DND-41 (cell line): Measurements from ENCODE around the gene TPK1.

Experiments
- ATAC-seq: fragments of 200-7000 bp; cut with Tn5 transposase; 3 replicates; pipeline ENCODE4 v1.9.1; 2021; ENCODE audit warnings: low read depth; ENCODE audit not compliant: insufficient read depth
- DNase-seq: peaks from one replicate; pipeline ENCODE4 v3.0.0-alpha.2; 2020
- H2AFZ ChIP-seq: 2 replicates; pipeline ENCODE4 v1.6.0; 2012; ENCODE audit warnings: low read depth, low read length
- H3K27ac ChIP-seq: 2 replicates; pipeline ENCODE4 v1.5.1; 2012; ENCODE audit warnings: low read length, inconsistent platforms
- H3K27me3 ChIP-seq: fragments of 200-600 bp; sonication (generic); 2 replicates; pipeline ENCODE4 v1.6.0; 2012; ENCODE audit warnings: low read length, mild to moderate bottlenecking, inconsistent platforms; ENCODE audit not compliant: insufficient read depth, poor library complexity
- H3K36me3 ChIP-seq: 2 replicates; pipeline ENCODE4 v1.5.1; 2012; ENCODE audit warnings: low read length, inconsistent platforms; ENCODE audit not compliant: insufficient read depth
- H3K4me1 ChIP-seq: 2 replicates; pipeline ENCODE4 v1.5.1; 2012; ENCODE audit warnings: mild to moderate bottlenecking, low read length; ENCODE audit not compliant: insufficient read depth
- H3K4me2 ChIP-seq: 2 replicates; pipeline ENCODE4 v1.6.0; 2012; ENCODE audit warnings: mild to moderate bottlenecking, moderate library complexity, low read length, inconsistent platforms; ENCODE audit not compliant: insufficient read depth
- H3K4me3 ChIP-seq, 2 experiments: fragments of 200-600 bp in 1 of 2; shearing (Covaris generic) in 1 of 2; 2 replicates each; pipeline ENCODE4 v1.5.1; 2012 to 2016; ENCODE audit warnings: inconsistent platforms in 2 of 2, low read length in 2 of 2, mild to moderate bottlenecking in 2 of 2, low read depth in 1 of 2, moderate library complexity in 1 of 2
- H3K79me2 ChIP-seq: 2 replicates; pipeline ENCODE4 v1.6.0; 2012; ENCODE audit warnings: low read length, inconsistent platforms; ENCODE audit not compliant: insufficient read depth
- H3K9ac ChIP-seq: 2 replicates; pipeline ENCODE4 v1.6.0; 2012; ENCODE audit warnings: low read depth, mild to moderate bottlenecking, inconsistent platforms, low read length, moderate library complexity
- H3K9me3 ChIP-seq: 2 replicates; pipeline ENCODE4 v1.5.1; 2012; ENCODE audit warnings: low read length, moderate library complexity, mild to moderate bottlenecking, inconsistent platforms; ENCODE audit not compliant: insufficient read depth, severe bottlenecking
- H4K20me1 ChIP-seq: 2 replicates; pipeline ENCODE4 v1.6.0; 2012; ENCODE audit warnings: low read length; ENCODE audit not compliant: insufficient read depth
- CTCF ChIP-seq: IDR thresholded peaks from 2 replicates; pipeline ENCODE4 v1.5.1; 2012; ENCODE audit warnings: borderline replicate concordance, low read length, moderate library complexity, mild to moderate bottlenecking; ENCODE audit not compliant: poor library complexity, severe bottlenecking; ENCODE audit errors: extremely low read depth
- EZH2 ChIP-seq: IDR thresholded peaks from 3 replicates; pipeline ENCODE4 v1.6.1; 2012; ENCODE audit warnings: borderline replicate concordance, low read depth, mild to moderate bottlenecking, moderate library complexity, low read length, inconsistent platforms; ENCODE audit not compliant: severe bottlenecking

The TPK1 gene

GRCh38 chr7:144818511-144818910 lies 17.3 kb downstream of the TPK1 start:
- no peak for DNase-seq
- peaks cover 7% of the 10 kb centered on the region; the same call in 1 of the 2 replicates for H3K4me1 ChIP-seq
- no peak overlapping the region for H3K4me2 ChIP-seq
- TF ChIP-seq CTCF (no peak), EZH2 (no peak)
- H3K9me3 ChIP-seq, result no peaks in the 10 kb centered on the region
- no peak overlapping the region for H3K4me3 ChIP-seq
- H3K27ac ChIP-seq, result no peak overlapping the region
- H3K27me3 ChIP-seq, result no peaks in the 10 kb centered on the region
- H3K9ac ChIP-seq, result no peak overlapping the region
- no peaks in the 10 kb centered on the region for H3K36me3 ChIP-seq
- peak; percentile 61; the same call in 2 of the 3 replicates for ATAC-seq
- H3K79me2 ChIP-seq, result no peaks in the 10 kb centered on the region
- no peak overlapping the region for H2AFZ ChIP-seq
- H4K20me1 ChIP-seq, result no peaks in the 10 kb centered on the region

- Histone ChIP-seq H4K20me1 (no peaks in the 10 kb centered on the region), H3K36me3 (no peaks in the 10 kb centered on the region), H3K4me1 (peaks cover 22% of the 10 kb centered on the region), H3K4me3 (no peak overlapping the region), H3K27me3 (no peaks in the 10 kb centered on the region), H3K4me2 (no peak overlapping the region), H3K27ac (no peak overlapping the region), H3K9ac (no peak overlapping the region), H3K79me2 (no peaks in the 10 kb centered on the region), H3K9me3 (no peaks in the 10 kb centered on the region), H2AFZ (no peak overlapping the region)
- no peak for TF ChIP-seq CTCF
- TF ChIP-seq EZH2, result no peak
- no peak for DNase-seq
- no peak for ATAC-seq
Observed at GRCh38 chr7:144817001-144817400, 18.9 kb downstream of the TPK1 start.

- H3K27ac ChIP-seq, result no peak overlapping the region
- no peaks in the 10 kb centered on the region for H3K27me3 ChIP-seq
- no peak overlapping the region for H3K4me3 ChIP-seq
- H3K9me3 ChIP-seq, result no peaks in the 10 kb centered on the region
- peaks cover 24% of the 10 kb centered on the region for H3K4me1 ChIP-seq
- H2AFZ ChIP-seq, result no peak overlapping the region
- TF ChIP-seq EZH2 (no peak), CTCF (no peak)
- no peak overlapping the region for H3K4me2 ChIP-seq
- no peaks in the 10 kb centered on the region for H3K79me2 ChIP-seq
- ATAC-seq (no peak), DNase-seq (no peak)
- no peaks in the 10 kb centered on the region for H3K36me3 ChIP-seq
- no peaks in the 10 kb centered on the region for H4K20me1 ChIP-seq
- H3K9ac ChIP-seq, result no peak overlapping the region
Observed at GRCh38 chr7:144814299-144814698, 21.6 kb downstream of the TPK1 start.
